Breast epithelium (tissue), 4 donors: ENCODE results near the gene TBC1D1. TPM values are rescaled to one million over a fixed set of nuclear protein-coding genes. Genes with fewer than 3 reads are reported as not detected.

Experiments used
- DNase-seq, 2 donors: peaks; one replicate each; pipeline ENCODE4 v3.0.0-alpha.2; 2019; ENCODE audit warnings: low spot score in 2 of 2
- H3K27ac ChIP-seq, 2 donors: fragments of 200-600 bp; sonication (generic) in 1 of 2; one replicate each; pipeline ENCODE4 v1.5.1; 2016 to 2019; ENCODE audit warnings: mild to moderate bottlenecking in 1 of 2
- H3K27me3 ChIP-seq, 2 donors: fragments of 200-600 bp; sonication (generic) in 1 of 2; one replicate each; pipeline versions ENCODE4 v1.5.1 to v1.6.0; 2017 to 2019; ENCODE audit warnings: control low read depth in 1 of 2, mild to moderate bottlenecking in 1 of 2
- H3K36me3 ChIP-seq: fragments of 200-600 bp; one replicate; pipeline ENCODE4 v1.5.1; 2019
- H3K4me1 ChIP-seq, 2 donors: fragments of 200-600 bp; sonication (generic); one replicate each; pipeline ENCODE4 v1.5.1; 2016 to 2019; ENCODE audit warnings: control low read depth in 1 of 2
- H3K4me3 ChIP-seq, 3 donors: fragments of 200-600 bp; sonication (generic); 1 replicate in 2 of 3; 2 replicates in 1 of 3; pipeline ENCODE4 v1.5.1; 2016 to 2019; ENCODE audit warnings: mild to moderate bottlenecking in 3 of 3, moderate library complexity in 2 of 3
- H3K9me3 ChIP-seq, 2 donors: fragments of 200-600 bp; sonication (generic) in 1 of 2; one replicate each; pipeline ENCODE4 v1.5.1; 2016 to 2019; ENCODE audit warnings: control low read depth in 1 of 2
- POLR2A ChIP-seq: fragments of 450-650 bp; IDR thresholded peaks from one replicate; pipeline ENCODE4 v1.6.1; 2016; ENCODE audit warnings: antibody characterized with exemption, mild to moderate bottlenecking, moderate library complexity
- POLR2AphosphoS5 ChIP-seq, 3 donors: sonication (generic); formaldehyde crosslinking; IDR thresholded peaks; one replicate each; pipeline ENCODE4 v1.6.1; 2017; ENCODE audit warnings: antibody characterized with exemption in 3 of 3
- intact Hi-C: fragments of 100-400 bp; cut with DNase I; formaldehyde crosslinking; loops from one replicate; pipeline ENCODE4 v1.15.1; 2023; ENCODE audit warnings: low total_unique reads
- total RNA-seq, 3 donors: library from RNA; depleted of rRNA; stranded (reverse); fragments of >200 nt; gene quantifications; one replicate each; pipeline ENCODE4 v1.1.0, GENCODE V29; 2016
- TF ChIP-seq, protein P1 (sequence below), 3 donors: fragments of 450-650 bp; IDR thresholded peaks; one replicate each; pipeline ENCODE4 v1.5.1; 2016 to 2017; ENCODE audit warnings: antibody characterized with exemption in 3 of 3, mild to moderate bottlenecking in 3 of 3, moderate library complexity in 3 of 3

Gene TBC1D1
- total RNA-seq, 3 donors from 2014 or later: 55.2 to 80.9 (median 63.9) TPM

DNA sequence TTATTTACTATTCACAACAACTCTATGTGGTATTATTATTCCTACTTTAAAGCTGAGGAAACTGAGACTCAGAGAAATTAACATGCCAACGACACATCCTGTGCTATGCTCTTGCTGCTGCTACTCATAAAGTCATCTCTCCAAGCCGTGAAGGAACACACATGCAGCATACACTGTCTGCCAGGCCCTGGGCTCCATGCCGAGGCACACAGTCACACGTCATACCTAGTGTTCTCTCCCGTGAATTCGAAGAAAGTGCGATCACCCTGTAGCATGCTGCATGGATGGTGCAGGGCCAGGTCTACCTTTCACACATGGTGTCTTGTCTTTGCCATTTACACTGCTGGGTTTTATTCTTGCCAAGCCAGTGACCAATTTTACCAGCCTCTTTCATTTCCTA lies 34.1 kb downstream of the TBC1D1 start:
- Histone ChIP-seq H3K36me3 (no peaks in the 10 kb centered on the region), H3K27ac (no peak overlapping the region), H3K4me1 (no peaks in the 10 kb centered on the region), H3K27me3 (no peaks in the 10 kb centered on the region), H3K4me3 (no peak overlapping the region), H3K9me3 (no peaks in the 10 kb centered on the region)
- DNase-seq: no peak
- TF ChIP-seq POLR2AphosphoS5 (IDR thresholded peaks at IDR 0.05) (no peak), POLR2A (no peak)
- TF ChIP-seq, protein P1, sequence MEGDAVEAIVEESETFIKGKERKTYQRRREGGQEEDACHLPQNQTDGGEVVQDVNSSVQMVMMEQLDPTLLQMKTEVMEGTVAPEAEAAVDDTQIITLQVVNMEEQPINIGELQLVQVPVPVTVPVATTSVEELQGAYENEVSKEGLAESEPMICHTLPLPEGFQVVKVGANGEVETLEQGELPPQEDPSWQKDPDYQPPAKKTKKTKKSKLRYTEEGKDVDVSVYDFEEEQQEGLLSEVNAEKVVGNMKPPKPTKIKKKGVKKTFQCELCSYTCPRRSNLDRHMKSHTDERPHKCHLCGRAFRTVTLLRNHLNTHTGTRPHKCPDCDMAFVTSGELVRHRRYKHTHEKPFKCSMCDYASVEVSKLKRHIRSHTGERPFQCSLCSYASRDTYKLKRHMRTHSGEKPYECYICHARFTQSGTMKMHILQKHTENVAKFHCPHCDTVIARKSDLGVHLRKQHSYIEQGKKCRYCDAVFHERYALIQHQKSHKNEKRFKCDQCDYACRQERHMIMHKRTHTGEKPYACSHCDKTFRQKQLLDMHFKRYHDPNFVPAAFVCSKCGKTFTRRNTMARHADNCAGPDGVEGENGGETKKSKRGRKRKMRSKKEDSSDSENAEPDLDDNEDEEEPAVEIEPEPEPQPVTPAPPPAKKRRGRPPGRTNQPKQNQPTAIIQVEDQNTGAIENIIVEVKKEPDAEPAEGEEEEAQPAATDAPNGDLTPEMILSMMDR (IDR thresholded peaks at IDR 0.05): no peak
- intact Hi-C loops: no loop called here

DNA sequence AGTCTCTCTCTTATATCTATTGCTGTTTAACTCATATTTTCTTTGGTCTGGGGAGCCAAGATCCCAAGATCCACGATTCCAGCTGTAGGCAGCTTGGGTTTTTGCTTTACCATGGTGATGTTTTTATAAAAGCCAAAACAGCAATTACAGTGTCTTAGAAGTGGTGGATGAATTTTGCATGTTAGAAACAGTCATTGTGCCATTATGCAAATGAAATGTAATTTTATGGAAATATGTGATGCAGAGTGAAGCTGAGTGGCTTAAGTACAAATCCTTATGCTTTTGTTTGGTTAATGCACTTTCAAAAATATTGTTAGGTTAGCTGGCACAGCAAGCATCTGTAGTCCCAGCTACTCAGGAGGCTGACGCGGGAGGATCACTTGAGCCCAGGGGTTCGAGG lies 36.5 kb downstream of the TBC1D1 start:
- intact Hi-C loops: no loop called here
- no peak overlapping the region for H3K4me3 ChIP-seq
- H3K36me3 ChIP-seq: no peaks in the 10 kb centered on the region
- no peaks in the 10 kb centered on the region for H3K9me3 ChIP-seq
- no peak for DNase-seq
- TF ChIP-seq POLR2AphosphoS5 (IDR thresholded peaks at IDR 0.05) (no peak), POLR2A (no peak)
- TF ChIP-seq, protein P1 (IDR thresholded peaks at IDR 0.05): no peak
- no peaks in the 10 kb centered on the region for H3K4me1 ChIP-seq
- no peak overlapping the region for H3K27ac ChIP-seq
- no peaks in the 10 kb centered on the region for H3K27me3 ChIP-seq

DNA sequence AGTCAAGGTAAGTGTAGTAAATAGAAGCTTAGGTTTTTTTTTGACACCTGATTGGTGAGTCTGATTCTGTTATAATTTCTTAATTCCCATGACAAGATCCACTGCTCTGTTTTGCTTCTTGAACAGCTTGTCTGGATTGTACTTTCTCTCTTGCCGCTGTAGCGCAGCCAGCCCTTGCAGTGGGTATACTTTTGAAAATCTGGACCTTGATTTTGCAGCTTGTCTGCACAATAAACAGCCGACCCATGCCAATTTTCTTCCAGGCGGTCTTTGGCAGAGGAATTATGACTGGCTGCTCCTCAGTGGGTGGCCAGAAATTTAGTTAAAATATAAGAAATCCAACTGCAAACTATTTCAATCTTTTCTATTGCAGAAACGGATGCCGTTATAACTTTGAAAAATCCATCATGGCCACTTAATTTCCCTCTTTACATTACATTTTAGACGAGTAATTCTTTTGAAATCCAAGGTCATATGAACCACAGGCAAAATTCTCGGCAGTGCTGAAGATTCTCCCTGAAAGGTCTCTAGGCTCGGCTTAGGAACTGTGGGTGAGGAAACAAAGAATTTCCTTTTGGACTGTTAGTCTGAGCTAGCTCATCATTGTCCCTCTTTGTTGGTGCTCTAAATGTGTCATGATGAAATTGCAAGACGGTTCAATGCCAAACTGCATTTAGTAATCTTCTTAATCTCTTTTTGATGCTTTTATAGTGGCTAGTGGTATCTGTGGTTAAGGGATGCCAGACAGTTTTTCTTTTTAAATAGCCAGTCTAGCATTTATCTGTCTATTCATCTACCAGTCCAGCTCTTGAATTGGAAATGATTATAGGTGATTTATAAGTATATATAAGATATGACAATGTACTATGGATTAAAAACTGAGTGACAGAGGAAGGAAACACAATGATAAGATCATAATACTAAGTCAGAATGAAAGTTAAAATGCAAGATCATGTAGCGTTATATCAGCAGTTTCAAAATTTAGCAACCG lies 37.8 kb downstream of the TBC1D1 start:
- Histone ChIP-seq H3K4me3 (no peak overlapping the region), H3K36me3 (no peaks in the 10 kb centered on the region), H3K9me3 (no peaks in the 10 kb centered on the region), H3K27ac (no peak overlapping the region), H3K27me3 (no peaks in the 10 kb centered on the region), H3K4me1 (no peaks in the 10 kb centered on the region)
- no peak for TF ChIP-seq POLR2AphosphoS5 (IDR thresholded peaks at IDR 0.05)
- no peak for DNase-seq
- intact Hi-C loops: no loop called here

DNA sequence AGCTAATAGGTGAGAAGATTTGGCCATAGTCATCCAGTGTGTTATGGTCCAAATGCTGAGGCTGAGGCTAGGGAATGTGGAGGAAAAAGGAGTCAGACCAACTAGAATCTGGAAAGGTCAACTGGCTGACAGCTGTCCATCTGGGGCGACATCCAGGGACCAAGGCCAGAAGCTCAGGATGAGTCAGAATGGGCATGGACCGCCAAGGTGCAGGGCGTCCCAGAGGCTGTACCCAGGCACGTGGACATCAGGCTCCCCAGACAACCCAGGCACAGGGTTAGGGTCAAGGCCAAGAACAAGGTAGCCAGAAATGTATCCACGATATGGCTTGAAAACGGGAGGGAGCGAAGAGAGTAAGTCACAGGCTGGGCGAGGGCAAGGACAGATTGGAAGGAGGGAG lies 43.2 kb downstream of the TBC1D1 start:
- no peak overlapping the region for H3K4me3 ChIP-seq
- no peaks in the 10 kb centered on the region for H3K4me1 ChIP-seq
- no peak for DNase-seq

DNA sequence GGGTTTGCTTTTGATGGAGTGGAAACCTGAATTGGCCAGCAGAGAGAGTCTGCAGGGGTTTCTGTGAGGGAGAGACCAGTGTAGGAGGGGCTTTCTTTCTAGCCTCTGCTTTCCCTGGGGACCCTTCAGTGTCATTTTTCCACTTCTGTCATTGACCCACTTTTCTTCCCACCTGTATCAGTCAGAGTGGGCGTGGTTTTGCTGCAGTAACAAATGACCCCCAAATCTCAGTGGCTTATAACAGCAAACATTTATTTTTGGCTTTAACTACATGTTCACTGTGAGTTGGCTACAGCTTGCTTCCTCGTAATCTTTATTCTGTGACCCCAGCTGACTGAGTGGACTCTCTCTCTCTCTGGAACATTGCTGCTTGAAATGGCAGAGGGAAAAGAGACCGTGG lies 43.7 kb downstream of the TBC1D1 start:
- intact Hi-C loops: loop anchor here (5.0 kb wide), 1 partner anchor 492 kb away; no protein-coding TSS in a partner anchor
- H3K4me3 ChIP-seq: no peak overlapping the region
- no peaks in the 10 kb centered on the region for H3K36me3 ChIP-seq
- TF ChIP-seq POLR2A (no peak), POLR2AphosphoS5 (IDR thresholded peaks at IDR 0.05) (no peak)
- TF ChIP-seq, protein P1 (IDR thresholded peaks at IDR 0.05): no peak
- H3K27me3 ChIP-seq: no peaks in the 10 kb centered on the region
- no peak for DNase-seq
- H3K4me1 ChIP-seq: no peaks in the 10 kb centered on the region
- H3K27ac ChIP-seq: no peak overlapping the region
- H3K9me3 ChIP-seq: no peaks in the 10 kb centered on the region

More for the DNA sequence above, 43.2 kb downstream of the TBC1D1 start:
- Histone ChIP-seq H3K9me3 (no peaks in the 10 kb centered on the region), H3K27me3 (no peaks in the 10 kb centered on the region), H3K36me3 (no peaks in the 10 kb centered on the region), H3K27ac (no peak overlapping the region)
- intact Hi-C loops: loop anchor here (5.0 kb wide), 1 partner anchor 492 kb away; no protein-coding TSS in a partner anchor
- TF ChIP-seq POLR2A: no peak
- TF ChIP-seq POLR2AphosphoS5 (IDR thresholded peaks at IDR 0.05): no peak
- TF ChIP-seq, protein P1 (IDR thresholded peaks at IDR 0.05): no peak
